ENCODE data around the gene SCARB1. TPM values are rescaled to one million over a fixed set of nuclear protein-coding genes. Genes with fewer than 3 reads are reported as not detected.
A peak's percentile ranks its signal among the peaks of the same experiment; 100 is the strongest.

Gene SCARB1
- total RNA-seq, 2 experiments from 2014 or later = 12.6 to 17.2 TPM

DNA sequence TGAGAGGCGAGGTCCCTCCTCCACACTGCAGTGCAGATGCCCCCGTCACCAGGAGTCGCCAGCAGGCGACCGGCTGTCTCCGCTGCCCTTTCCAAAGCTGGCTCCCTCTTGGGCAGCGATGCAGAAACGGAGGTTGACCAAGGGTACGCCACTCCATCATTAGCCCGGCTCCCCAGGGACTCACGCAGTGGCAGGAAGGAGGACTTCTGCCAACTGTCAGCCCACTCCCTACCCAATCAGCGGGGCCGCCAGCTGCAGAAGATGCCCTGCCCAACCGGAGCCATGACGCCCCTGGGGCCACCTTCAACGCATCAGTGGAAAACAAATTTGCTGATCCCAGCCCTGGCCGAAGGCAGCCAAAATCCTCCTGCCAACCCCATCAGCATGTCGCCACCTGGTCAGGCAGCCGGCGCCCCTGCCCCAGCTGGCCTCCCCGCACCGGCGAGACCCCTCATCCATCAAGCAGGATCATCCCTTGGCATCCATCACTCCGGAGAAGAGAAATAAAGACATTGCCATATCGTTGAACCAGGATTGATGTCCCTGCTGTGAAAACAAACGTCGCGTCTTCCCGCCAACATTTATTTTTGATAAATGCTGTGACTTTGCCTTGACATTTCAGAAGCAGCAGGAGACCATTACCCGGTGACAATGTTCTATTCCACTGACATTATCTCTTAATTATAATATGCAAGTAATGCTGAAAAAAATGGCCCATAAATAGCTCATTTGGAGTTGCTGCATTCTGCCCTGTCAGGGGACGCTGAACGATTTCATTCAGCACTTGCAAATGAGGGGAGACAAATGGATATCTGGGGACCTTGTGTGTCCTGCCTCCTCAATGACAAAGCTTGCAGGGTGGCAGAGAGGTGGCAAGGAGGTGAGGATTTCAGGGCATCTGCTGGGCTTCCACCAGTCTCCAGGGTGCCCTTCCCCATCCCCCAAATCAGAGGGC is 105.1 kb downstream of the SCARB1 start:
- no peak for ATAC-seq
- Mint-ChIP-seq H3K9me3 (ENCODE audit: low read depth) (peaks cover 10% of the 10 kb centered on the region), H3K27ac (no peak overlapping the region)

DNA sequence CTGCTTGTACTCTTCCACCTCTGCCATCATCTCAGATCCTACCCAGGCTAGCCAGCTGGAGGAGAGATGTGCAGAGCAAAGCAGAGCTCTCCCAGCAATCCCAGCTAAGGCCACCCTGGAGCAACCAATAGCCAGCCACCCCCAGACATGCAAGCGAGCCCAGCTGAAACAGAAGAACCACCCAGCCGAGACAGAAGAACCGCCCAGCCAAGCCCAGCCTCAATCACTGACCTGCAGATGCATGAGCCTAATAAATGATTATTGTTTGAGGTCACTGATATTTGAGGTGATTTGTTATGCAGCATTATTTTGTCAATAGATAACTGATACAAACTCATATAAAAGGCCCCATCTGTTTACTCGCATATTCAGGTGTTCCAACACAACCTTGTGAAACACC is 106.3 kb downstream of the SCARB1 start:
- ATAC-seq = no peak
- Mint-ChIP-seq H3K9me3 (ENCODE audit: low read depth) (peaks cover 12% of the 10 kb centered on the region), H3K27ac (no peak overlapping the region), H3K4me1 (peaks cover 15% of the 10 kb centered on the region), H3K36me3 (peaks cover 5% of the 10 kb centered on the region), H3K4me3 (no peak overlapping the region), H3K27me3 (peaks cover 52% of the 10 kb centered on the region)
- DNase-seq = no peak
- CTCF ChIA-PET = interaction anchor here (1.5 to 1.9 kb wide), 2 partner anchors 9 to 14 kb away, joined by 6 to 8 read pairs; no protein-coding TSS in a partner anchor

More for the DNA sequence above, 105.1 kb downstream of the SCARB1 start:
- H3K36me3 Mint-ChIP-seq = peaks cover 5% of the 10 kb centered on the region
- CTCF ChIA-PET = interaction anchor here (1.5 kb wide), 1 partner anchor 8 kb away, joined by 6 read pairs; no protein-coding TSS in a partner anchor
- no peak overlapping the region for H3K4me3 Mint-ChIP-seq
- peaks cover 49% of the 10 kb centered on the region for H3K27me3 Mint-ChIP-seq
- H3K4me1 Mint-ChIP-seq = peaks cover 15% of the 10 kb centered on the region
- DNase-seq = no peak

DNA sequence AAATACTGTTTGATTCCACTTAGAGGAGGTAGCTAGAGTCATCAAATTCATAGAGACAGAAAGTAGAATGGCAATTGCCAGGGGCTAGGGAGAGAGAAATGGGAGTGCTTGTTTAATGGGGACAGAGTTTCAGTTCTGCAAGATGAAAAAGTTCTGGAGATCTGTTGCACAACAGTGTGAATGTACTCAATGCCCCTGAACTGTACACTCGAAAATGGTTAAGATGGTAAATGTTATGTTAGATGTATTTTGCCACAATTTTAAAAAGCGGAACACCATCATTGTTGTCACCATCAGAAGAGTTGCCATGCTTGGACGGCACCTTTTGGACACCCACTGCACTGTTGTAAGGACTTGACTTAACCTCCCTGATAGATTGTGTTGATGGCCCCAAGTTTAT is 106.9 kb downstream of the SCARB1 start:
- Mint-ChIP-seq H3K4me1 (peaks cover 15% of the 10 kb centered on the region), H3K4me3 (no peak overlapping the region)
- ATAC-seq = no peak

DNA sequence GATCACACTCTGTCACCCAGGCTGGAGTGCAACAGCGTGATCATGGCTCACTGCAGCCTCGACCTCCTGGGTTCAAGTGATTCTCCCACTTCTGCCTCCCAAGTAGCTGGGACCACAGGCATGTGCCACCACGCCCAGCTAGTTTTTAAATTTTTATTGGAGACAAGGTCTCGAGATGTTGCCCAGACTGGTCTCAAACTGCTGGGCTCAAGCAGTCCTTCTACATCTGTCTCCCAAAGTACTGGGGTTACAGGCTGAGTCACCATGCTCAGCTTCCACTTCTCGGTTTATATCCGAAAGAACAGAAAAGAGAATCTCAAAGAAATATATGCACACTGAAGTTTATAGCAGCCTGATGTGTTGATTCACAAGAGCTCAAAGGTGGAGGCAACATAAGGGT is 107.5 kb downstream of the SCARB1 start:
- H3K4me1 Mint-ChIP-seq = peaks cover 15% of the 10 kb centered on the region
- H3K27me3 Mint-ChIP-seq = peaks cover 48% of the 10 kb centered on the region
- H3K9me3 Mint-ChIP-seq (ENCODE audit: low read depth) = peaks cover 12% of the 10 kb centered on the region
- ATAC-seq (no peak), DNase-seq (no peak)
- CTCF ChIA-PET = interaction anchor here (1.7 to 3.9 kb wide), 3 partner anchors 10 to 20 kb away, joined by 4 to 23 read pairs (median 8); no protein-coding TSS in a partner anchor
- peaks cover 5% of the 10 kb centered on the region for H3K36me3 Mint-ChIP-seq
- no peak overlapping the region for H3K27ac Mint-ChIP-seq
- H3K4me3 Mint-ChIP-seq = no peak overlapping the region

More for the DNA sequence above, 106.9 kb downstream of the SCARB1 start:
- Mint-ChIP-seq H3K9me3 (ENCODE audit: low read depth) (peaks cover 12% of the 10 kb centered on the region), H3K27me3 (peaks cover 47% of the 10 kb centered on the region), H3K27ac (no peak overlapping the region), H3K36me3 (peaks cover 5% of the 10 kb centered on the region)
- DNase-seq = no peak
- CTCF ChIA-PET = interaction anchor here (1.9 to 3.9 kb wide), 2 partner anchors 9 to 14 kb away, joined by 8 to 23 read pairs; no protein-coding TSS in a partner anchor

DNA sequence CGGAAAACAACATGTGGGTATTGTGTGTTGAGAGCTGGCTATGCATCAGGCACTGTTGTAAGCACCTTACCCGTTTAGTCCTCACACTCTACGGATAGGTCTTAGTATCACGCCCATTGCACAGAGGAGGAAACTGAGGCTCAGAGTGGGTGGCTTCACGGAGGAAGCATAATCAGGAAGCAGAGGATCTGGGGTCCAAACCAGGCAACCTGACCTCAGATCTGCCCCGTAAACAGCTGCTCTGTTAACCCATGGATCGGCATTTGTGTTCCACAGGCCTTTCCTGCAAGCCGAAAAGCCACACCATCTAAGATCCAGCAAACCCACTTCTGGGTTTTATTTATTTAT is 107.9 kb downstream of the SCARB1 start:
- H3K9me3 Mint-ChIP-seq (ENCODE audit: low read depth) = peaks cover 12% of the 10 kb centered on the region
- no peak for DNase-seq
- H3K36me3 Mint-ChIP-seq = peaks cover 5% of the 10 kb centered on the region
- peaks cover 48% of the 10 kb centered on the region for H3K27me3 Mint-ChIP-seq
- no peak overlapping the region for H3K27ac Mint-ChIP-seq
- ATAC-seq = peak; percentile 37
- CTCF ChIA-PET = interaction anchor here (1.7 to 3.9 kb wide), 3 partner anchors 10 to 20 kb away, joined by 4 to 23 read pairs (median 8); no protein-coding TSS in a partner anchor
- H3K4me3 Mint-ChIP-seq = no peak overlapping the region
- H3K4me1 Mint-ChIP-seq = peaks cover 15% of the 10 kb centered on the region

DNA sequence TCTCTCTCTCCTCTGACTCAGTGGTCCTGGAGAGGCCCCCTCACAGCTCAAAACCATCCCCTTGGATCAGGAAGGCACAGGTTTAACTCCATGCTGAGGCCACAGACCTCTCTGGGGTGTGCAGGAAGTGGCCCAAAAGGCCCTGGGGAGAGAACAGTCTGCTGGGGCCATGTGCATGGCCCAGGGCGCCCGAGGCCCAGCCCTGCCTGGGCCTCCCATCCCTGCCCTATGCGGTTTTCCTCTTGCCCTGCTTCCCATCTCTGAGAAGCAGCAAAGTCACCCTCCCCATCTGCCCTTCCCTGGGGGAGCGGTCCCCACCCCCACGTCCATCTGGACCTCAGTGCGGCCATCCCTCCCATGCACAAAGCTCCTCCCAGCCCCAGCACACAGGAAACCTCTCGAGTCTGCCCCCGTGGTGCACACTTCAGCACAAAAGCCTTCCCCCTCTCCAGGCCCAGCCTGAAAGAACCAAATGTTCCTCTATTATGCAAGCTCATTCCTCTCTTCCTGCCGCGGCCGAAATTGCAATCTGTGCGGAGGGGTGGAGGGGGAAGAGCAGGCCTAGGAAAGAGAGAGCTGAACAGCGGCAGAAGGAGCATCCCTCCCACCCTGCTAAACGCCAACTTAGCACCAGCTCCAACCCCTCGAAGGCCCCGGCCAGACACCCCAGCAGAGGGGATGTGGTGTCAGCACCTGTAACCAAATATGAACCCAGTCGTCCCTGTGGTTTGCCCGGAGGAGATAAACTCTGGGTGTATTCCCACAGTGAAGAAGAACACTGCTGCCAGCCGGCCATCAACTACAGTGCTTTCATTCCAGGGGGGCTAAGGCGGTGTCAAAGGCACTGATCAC is 108.5 kb downstream of the SCARB1 start:
- DNase-seq = peak; percentile 62
- H3K9me3 Mint-ChIP-seq (ENCODE audit: low read depth) = peaks cover 12% of the 10 kb centered on the region

DNA sequence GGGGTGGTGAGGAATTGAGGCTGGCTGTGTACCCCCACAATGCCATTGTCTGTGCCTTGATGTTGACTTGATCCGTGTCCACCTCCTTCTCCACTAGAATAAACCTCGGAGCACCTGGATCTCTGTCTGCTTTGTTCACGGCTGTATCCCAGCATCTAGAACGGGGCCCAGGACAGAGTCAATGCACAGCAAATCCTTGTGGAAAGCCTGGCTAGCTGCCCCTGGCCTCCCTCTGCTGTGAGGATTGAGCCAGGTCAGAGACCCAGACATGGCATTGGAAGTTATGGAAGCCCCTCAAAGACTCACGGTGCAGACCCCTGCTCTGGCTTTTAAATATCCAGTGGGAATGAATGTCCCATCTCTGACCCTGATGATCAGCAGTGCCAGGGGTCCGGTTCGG is 109.2 kb downstream of the SCARB1 start:
- Mint-ChIP-seq H3K4me3 (no peak overlapping the region), H3K9me3 (ENCODE audit: low read depth) (peaks cover 12% of the 10 kb centered on the region), H3K27me3 (peaks cover 50% of the 10 kb centered on the region), H3K4me1 (peaks cover 17% of the 10 kb centered on the region), H3K36me3 (peaks cover 5% of the 10 kb centered on the region), H3K27ac (no peak overlapping the region)
- no peak for ATAC-seq
- CTCF ChIA-PET = interaction anchor here (1.7 to 3.9 kb wide), 2 partner anchors 12 to 18 kb away, joined by 4 to 23 read pairs; no protein-coding TSS in a partner anchor
- no peak for DNase-seq

More for the DNA sequence above, 108.5 kb downstream of the SCARB1 start:
- H3K4me3 Mint-ChIP-seq = no peak overlapping the region
- H3K4me1 Mint-ChIP-seq = peaks cover 15% of the 10 kb centered on the region
- peaks cover 50% of the 10 kb centered on the region for H3K27me3 Mint-ChIP-seq
- CTCF ChIA-PET = interaction anchor here (1.7 to 3.9 kb wide), 2 partner anchors 11 to 19 kb away, joined by 4 to 23 read pairs; no protein-coding TSS in a partner anchor
- ATAC-seq = peak; percentile 71
- H3K27ac Mint-ChIP-seq = peak overlapping the region; percentile 38
- H3K36me3 Mint-ChIP-seq = peaks cover 5% of the 10 kb centered on the region

DNA sequence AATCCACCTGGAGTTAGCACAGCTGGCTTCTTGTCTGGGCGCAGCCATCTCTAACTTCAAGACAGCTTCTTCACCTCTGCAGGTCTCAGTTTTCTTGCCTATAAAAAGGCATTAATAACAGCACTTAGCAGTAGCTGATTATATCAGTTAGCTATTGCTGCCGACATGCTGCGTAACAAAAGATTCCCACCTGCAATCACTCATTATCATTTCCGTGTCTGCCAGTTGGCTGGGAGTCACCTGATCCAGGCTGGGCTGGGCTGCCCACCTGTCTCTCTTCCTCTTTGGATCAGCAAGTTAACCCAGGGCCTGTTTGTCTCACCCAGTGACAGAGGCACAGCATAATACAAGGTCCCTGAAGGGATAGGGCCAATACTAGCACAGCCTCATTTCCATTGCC is 109.7 kb downstream of the SCARB1 start:
- DNase-seq = no peak
- H3K4me3 Mint-ChIP-seq = no peak overlapping the region
- H3K36me3 Mint-ChIP-seq = peaks cover 5% of the 10 kb centered on the region
- H3K27ac Mint-ChIP-seq = no peak overlapping the region
- peaks cover 17% of the 10 kb centered on the region for H3K4me1 Mint-ChIP-seq
- H3K27me3 Mint-ChIP-seq = peaks cover 49% of the 10 kb centered on the region
- H3K9me3 Mint-ChIP-seq (ENCODE audit: low read depth) = peaks cover 12% of the 10 kb centered on the region
- CTCF ChIA-PET = interaction anchor here (3.9 kb wide), 1 partner anchor 12 kb away, joined by 23 read pairs; no protein-coding TSS in a partner anchor
- ATAC-seq = no peak

DNA sequence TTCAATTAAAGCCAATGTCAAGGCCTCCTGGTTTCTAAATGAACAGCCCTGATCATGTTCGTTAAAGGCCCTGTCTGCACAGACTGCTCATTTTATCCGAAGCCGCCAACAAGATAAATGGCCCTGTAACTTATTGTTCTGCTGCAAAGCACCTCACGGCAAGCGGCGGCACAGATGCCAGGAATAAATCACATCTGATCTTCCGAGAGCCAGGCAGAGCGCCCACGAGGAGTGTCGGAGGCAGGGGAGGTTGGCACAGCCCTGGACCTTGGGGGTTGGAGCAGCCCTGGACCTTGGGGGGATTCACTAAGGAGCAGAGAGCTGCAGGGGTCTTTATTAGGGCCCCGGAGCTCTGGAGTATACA is 110.5 kb downstream of the SCARB1 start:
- Mint-ChIP-seq H3K27ac (no peak overlapping the region), H3K9me3 (ENCODE audit: low read depth) (peaks cover 12% of the 10 kb centered on the region), H3K36me3 (peaks cover 5% of the 10 kb centered on the region), H3K4me3 (no peak overlapping the region), H3K27me3 (peaks cover 54% of the 10 kb centered on the region), H3K4me1 (peaks cover 17% of the 10 kb centered on the region)
- CTCF ChIA-PET = interaction anchor here (3.9 kb wide), 1 partner anchor 13 kb away, joined by 23 read pairs; no protein-coding TSS in a partner anchor
- ATAC-seq = no peak
- no peak for DNase-seq

DNA sequence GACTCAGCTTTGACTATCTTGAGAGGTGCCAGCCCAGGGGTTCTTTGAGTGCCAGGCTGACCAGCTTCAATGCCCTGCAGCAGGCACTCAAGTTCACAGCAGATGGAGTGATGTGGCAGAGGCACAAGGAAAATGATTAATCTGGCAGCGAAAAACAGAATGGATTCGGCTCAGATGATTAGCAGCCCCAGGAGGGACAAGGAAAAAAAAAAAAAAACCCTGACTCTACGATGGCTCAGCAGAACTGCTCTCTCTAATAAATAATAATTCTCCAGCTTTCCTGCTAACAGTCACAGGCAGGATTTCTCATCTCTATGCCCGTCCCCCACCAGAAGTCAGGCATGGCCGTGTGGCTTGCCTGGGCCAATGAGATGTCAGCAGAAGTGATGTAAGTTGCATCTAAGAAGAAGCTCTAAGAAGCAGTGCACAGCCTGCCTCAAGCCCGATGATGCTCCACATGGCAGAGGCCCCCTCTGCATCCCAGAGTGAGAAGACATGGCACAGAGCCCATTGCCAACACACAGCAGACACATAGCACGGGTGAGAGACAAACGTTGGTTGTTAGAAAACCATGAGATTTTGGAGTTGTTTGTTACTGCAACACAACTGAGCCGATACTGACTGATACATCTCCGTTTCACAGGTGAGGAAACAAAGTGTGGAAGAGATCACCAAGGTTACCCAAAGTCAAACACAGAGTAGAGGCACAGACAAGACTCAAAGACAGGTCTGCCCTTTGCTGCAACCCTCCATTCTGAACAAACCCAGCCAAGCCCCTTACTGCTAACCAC is 111.0 kb downstream of the SCARB1 start:
- no peak overlapping the region for H3K27ac Mint-ChIP-seq
- peaks cover 10% of the 10 kb centered on the region for H3K9me3 Mint-ChIP-seq (ENCODE audit: low read depth)
- CTCF ChIA-PET = interaction anchor here (1.5 to 3.9 kb wide), 2 partner anchors 14 to 720 kb away, joined by 3 to 23 read pairs; no protein-coding TSS in a partner anchor
- H3K36me3 Mint-ChIP-seq = peaks cover 5% of the 10 kb centered on the region
- peaks cover 54% of the 10 kb centered on the region for H3K27me3 Mint-ChIP-seq
- peaks cover 17% of the 10 kb centered on the region for H3K4me1 Mint-ChIP-seq
- no peak for DNase-seq
- ATAC-seq = no peak
- H3K4me3 Mint-ChIP-seq = no peak overlapping the region

DNA sequence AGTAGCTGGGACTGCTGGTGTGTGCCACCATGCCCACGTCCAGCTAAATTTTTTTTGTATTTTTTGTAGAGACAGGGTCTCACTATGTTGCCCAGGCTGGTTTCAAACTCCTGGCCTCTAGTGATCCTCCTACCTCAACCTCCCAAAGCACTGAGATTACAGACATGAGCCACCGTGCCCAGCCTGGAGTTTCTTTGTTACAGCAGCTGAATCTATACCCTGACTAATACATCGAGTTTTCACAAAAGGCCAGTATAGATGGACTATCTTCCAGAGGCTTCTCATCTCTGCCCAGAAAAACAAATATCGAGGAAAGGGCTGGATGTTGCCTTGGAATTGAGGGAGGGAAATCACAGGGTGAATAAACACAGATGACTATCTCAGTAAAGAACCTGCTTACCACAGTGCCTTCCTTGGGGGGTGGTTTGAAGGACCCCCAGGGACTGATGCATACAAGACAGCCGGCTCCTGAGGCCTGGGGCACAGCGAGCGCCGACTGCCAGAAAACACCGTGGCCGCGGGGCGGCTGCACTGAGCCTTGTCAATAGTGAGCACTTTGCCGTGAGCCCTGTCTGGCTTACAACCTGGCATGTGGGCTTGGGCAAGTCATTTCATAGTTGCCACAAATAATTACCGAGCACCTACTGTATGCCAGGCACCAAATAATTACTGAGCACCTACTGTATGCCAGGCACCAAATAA is 111.9 kb downstream of the SCARB1 start:
- H3K9me3 Mint-ChIP-seq (ENCODE audit: low read depth) = peaks cover 6% of the 10 kb centered on the region
- peaks cover 17% of the 10 kb centered on the region for H3K4me1 Mint-ChIP-seq
- no peak overlapping the region for H3K27ac Mint-ChIP-seq
- H3K4me3 Mint-ChIP-seq = no peak overlapping the region
- DNase-seq (no peak), ATAC-seq (no peak)
- CTCF ChIA-PET = interaction anchor here (1.5 kb wide), 1 partner anchor 720 kb away, joined by 3 read pairs; no protein-coding TSS in a partner anchor
- peaks cover 54% of the 10 kb centered on the region for H3K27me3 Mint-ChIP-seq
- peaks cover 5% of the 10 kb centered on the region for H3K36me3 Mint-ChIP-seq
